HL-60 (cell line): ENCODE data around the gene S100A6.

Source experiments
- DNase-seq, 2 experiments: peaks; one replicate each; pipeline ENCODE4 v3.0.0-alpha.2; 2010 to 2020; ENCODE audit warnings: low read depth in 1 of 2, low spot score in 1 of 2
- H3K27ac ChIP-seq: fragments of 250-450 bp; sonication (Bioruptor Pico); replicated peaks from 2 replicates; pipeline ENCODE4 v1.5.1; 2020; ENCODE audit warnings: mild to moderate bottlenecking, moderate library complexity
- H3K27me3 ChIP-seq: fragments of 250-450 bp; sonication (Bioruptor Pico); 2 replicates; pipeline ENCODE4 v1.5.1; 2021; ENCODE audit warnings: mild to moderate bottlenecking, moderate library complexity; ENCODE audit not compliant: insufficient read depth, poor library complexity, severe bottlenecking
- H3K4me3 ChIP-seq: replicated peaks from 2 replicates; pipeline ENCODE4 v1.5.1; 2011; ENCODE audit warnings: mild to moderate bottlenecking, control low read depth, low read length; ENCODE audit not compliant: insufficient read depth
- GABPA ChIP-seq: IDR thresholded peaks from 2 replicates; pipeline ENCODE4 v1.6.1; 2012; ENCODE audit warnings: low read depth
- POLR2AphosphoS5 ChIP-seq: IDR thresholded peaks from 2 replicates; pipeline ENCODE4 v1.6.1; 2012; ENCODE audit warnings: low read depth
- SPI1 ChIP-seq: IDR thresholded peaks from 2 replicates; pipeline ENCODE4 v1.6.1; 2012; ENCODE audit warnings: low read depth, mild to moderate bottlenecking, borderline replicate concordance
- TF ChIP-seq, protein P1 (sequence below): IDR thresholded peaks from 2 replicates; pipeline ENCODE4 v1.6.1; 2012; ENCODE audit warnings: low read depth; ENCODE audit not compliant: insufficient replicate concordance
- TF ChIP-seq, protein P2 (sequence below): IDR thresholded peaks from one replicate; pipeline ENCODE4 v1.5.1; 2011; ENCODE audit warnings: low read length, control low read depth, inconsistent platforms; ENCODE audit not compliant: insufficient read depth

S100A6 gene

GRCh38 chr1:153488731-153489130 is 47.1 kb downstream of the S100A6 start:
- no peak for TF ChIP-seq POLR2AphosphoS5
- TF ChIP-seq GABPA = no peak
- TF ChIP-seq, protein P1, sequence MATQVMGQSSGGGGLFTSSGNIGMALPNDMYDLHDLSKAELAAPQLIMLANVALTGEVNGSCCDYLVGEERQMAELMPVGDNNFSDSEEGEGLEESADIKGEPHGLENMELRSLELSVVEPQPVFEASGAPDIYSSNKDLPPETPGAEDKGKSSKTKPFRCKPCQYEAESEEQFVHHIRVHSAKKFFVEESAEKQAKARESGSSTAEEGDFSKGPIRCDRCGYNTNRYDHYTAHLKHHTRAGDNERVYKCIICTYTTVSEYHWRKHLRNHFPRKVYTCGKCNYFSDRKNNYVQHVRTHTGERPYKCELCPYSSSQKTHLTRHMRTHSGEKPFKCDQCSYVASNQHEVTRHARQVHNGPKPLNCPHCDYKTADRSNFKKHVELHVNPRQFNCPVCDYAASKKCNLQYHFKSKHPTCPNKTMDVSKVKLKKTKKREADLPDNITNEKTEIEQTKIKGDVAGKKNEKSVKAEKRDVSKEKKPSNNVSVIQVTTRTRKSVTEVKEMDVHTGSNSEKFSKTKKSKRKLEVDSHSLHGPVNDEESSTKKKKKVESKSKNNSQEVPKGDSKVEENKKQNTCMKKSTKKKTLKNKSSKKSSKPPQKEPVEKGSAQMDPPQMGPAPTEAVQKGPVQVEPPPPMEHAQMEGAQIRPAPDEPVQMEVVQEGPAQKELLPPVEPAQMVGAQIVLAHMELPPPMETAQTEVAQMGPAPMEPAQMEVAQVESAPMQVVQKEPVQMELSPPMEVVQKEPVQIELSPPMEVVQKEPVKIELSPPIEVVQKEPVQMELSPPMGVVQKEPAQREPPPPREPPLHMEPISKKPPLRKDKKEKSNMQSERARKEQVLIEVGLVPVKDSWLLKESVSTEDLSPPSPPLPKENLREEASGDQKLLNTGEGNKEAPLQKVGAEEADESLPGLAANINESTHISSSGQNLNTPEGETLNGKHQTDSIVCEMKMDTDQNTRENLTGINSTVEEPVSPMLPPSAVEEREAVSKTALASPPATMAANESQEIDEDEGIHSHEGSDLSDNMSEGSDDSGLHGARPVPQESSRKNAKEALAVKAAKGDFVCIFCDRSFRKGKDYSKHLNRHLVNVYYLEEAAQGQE = no peak
- TF ChIP-seq, protein P2, sequence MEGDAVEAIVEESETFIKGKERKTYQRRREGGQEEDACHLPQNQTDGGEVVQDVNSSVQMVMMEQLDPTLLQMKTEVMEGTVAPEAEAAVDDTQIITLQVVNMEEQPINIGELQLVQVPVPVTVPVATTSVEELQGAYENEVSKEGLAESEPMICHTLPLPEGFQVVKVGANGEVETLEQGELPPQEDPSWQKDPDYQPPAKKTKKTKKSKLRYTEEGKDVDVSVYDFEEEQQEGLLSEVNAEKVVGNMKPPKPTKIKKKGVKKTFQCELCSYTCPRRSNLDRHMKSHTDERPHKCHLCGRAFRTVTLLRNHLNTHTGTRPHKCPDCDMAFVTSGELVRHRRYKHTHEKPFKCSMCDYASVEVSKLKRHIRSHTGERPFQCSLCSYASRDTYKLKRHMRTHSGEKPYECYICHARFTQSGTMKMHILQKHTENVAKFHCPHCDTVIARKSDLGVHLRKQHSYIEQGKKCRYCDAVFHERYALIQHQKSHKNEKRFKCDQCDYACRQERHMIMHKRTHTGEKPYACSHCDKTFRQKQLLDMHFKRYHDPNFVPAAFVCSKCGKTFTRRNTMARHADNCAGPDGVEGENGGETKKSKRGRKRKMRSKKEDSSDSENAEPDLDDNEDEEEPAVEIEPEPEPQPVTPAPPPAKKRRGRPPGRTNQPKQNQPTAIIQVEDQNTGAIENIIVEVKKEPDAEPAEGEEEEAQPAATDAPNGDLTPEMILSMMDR = no peak
- no peak for TF ChIP-seq SPI1

DNA sequence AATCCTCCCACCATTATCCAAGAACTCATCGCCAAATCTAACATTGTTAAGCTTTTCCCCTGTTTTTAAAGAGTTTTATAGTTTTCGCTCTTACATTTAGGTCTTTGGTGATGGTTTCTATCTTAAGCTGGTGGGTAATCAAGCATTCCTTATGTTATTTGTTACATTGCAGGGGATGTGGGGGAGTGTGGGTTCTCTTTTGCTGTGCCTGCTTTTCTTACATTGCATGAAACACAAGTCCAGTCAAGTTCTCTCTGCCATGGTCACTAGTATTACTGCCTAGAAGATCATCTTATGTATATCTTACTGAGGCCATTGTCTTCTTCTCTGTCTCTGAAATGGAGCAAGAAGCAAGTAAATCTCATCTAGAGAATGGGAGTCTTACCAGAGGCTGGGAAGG is 48.1 kb downstream of the S100A6 start:
- TF ChIP-seq, protein P2 = no peak
- TF ChIP-seq, protein P1 = no peak
- TF ChIP-seq GABPA (no peak), POLR2AphosphoS5 (no peak), SPI1 (no peak)
- H3K27ac ChIP-seq = no peak overlapping the region
- no peak for DNase-seq
- H3K27me3 ChIP-seq = peaks cover 4% of the 10 kb centered on the region
- no peak overlapping the region for H3K4me3 ChIP-seq

More at GRCh38 chr1:153488731-153489130, 47.1 kb downstream of the S100A6 start:
- DNase-seq = no peak
- Histone ChIP-seq H3K4me3 (no peak overlapping the region), H3K27me3 (peaks cover 4% of the 10 kb centered on the region), H3K27ac (no peak overlapping the region)

- no peak for DNase-seq
- H3K27me3 ChIP-seq = peaks cover 12% of the 10 kb centered on the region
- TF ChIP-seq POLR2AphosphoS5 = no peak
- TF ChIP-seq, protein P1 = no peak
- TF ChIP-seq, protein P2 = no peak
- H3K4me3 ChIP-seq = no peak overlapping the region
- H3K27ac ChIP-seq = no peak overlapping the region
Measured at GRCh38 chr1:153485863-153486262, 49.9 kb downstream of the S100A6 start.
